Measurements from ENCODE around the gene GP5.

GP5 gene, protein sequence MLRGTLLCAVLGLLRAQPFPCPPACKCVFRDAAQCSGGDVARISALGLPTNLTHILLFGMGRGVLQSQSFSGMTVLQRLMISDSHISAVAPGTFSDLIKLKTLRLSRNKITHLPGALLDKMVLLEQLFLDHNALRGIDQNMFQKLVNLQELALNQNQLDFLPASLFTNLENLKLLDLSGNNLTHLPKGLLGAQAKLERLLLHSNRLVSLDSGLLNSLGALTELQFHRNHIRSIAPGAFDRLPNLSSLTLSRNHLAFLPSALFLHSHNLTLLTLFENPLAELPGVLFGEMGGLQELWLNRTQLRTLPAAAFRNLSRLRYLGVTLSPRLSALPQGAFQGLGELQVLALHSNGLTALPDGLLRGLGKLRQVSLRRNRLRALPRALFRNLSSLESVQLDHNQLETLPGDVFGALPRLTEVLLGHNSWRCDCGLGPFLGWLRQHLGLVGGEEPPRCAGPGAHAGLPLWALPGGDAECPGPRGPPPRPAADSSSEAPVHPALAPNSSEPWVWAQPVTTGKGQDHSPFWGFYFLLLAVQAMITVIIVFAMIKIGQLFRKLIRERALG

DNA sequence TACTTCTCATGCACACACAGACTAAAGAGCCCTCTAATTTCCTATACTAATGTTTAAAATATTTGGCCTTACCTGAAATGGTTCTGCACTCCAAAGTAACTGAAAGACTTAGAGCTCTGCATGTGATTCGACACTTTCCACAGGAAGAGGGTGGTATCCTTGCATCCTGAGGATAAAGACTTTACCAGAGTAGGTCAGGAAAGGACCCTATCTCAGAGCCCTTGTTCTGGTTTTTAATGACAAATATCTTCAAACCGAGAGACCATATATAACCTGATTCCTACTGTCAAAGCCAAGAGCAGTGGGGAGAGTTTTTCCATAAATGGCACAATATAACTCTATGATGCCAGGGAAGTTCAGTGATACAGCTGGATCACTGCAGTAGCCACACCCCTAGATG is at the start of gene GP5:
Gene GP5, minus strand, starts transcription at position 101 of the 400 bp plus-strand sequence. CDS start 984 bp downstream, outside the sequence.
- peak in 1 of 2 donors; percentile 32 for DNase-seq (ENCODE audit: low spot score in 2 of 2)
- H3K9me3 Mint-ChIP-seq = no peaks in the 10 kb centered on the region
- no peak within 1 kb of the TSS for H3K27ac Mint-ChIP-seq
- peak within 1 kb of the TSS; percentile 76 for H3K4me3 Mint-ChIP-seq
- no peak for ATAC-seq
- peaks cover 40% of the 10 kb centered on the region for H3K4me1 Mint-ChIP-seq
- peaks cover 7% of the 10 kb centered on the region for H3K36me3 Mint-ChIP-seq

DNA sequence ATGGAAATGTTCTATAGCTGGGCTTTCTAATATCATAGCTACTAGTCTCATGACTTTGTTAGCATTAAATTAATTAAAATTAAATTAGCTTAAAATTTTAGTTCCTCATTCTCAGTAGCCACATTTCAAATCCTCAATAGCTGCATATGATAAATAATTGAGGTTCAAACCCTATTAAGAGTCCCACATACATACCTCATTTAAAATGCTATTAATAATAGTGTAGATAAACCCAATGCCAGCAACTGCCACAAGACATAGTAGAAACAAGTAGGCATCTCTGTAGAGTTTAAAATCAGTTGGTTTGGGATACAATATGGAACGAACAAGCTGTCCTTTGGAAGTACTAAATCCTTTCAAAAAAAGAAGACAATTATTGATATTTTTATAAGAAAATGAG is 48.6 kb upstream of the GP5 start:
- no peaks in the 10 kb centered on the region for H3K4me1 Mint-ChIP-seq
- H3K9me3 Mint-ChIP-seq = no peaks in the 10 kb centered on the region
- no peak overlapping the region for H3K27ac Mint-ChIP-seq
- H3K36me3 Mint-ChIP-seq = peaks cover 100% of the 10 kb centered on the region
- H3K4me3 Mint-ChIP-seq = no peak overlapping the region
- DNase-seq (ENCODE audit: low spot score in 2 of 2) (no peak), ATAC-seq (no peak)

DNA sequence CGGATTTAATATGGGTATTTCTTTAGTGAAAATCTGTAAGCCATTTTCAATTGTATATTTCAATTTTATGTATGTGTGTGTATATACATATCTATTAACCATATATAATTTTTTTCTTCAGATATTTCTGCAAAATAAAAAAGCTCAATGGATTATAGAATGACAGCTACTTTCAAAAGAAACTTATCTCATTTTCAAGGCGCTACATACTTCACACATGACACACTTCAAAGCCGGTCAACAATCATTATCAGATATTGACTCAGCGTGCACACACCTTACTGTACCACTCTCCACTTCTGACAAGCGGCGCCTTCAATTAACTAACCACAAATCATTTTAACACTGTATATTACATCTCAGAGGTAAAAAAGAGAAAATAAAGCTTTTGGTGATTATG is 48.1 kb upstream of the GP5 start:
- Mint-ChIP-seq H3K4me1 (no peaks in the 10 kb centered on the region), H3K27ac (no peak overlapping the region), H3K36me3 (peaks cover 100% of the 10 kb centered on the region), H3K4me3 (no peak overlapping the region), H3K9me3 (no peaks in the 10 kb centered on the region)
- ATAC-seq (peak; percentile 57), DNase-seq (ENCODE audit: low spot score in 2 of 2) (no peak)

DNA sequence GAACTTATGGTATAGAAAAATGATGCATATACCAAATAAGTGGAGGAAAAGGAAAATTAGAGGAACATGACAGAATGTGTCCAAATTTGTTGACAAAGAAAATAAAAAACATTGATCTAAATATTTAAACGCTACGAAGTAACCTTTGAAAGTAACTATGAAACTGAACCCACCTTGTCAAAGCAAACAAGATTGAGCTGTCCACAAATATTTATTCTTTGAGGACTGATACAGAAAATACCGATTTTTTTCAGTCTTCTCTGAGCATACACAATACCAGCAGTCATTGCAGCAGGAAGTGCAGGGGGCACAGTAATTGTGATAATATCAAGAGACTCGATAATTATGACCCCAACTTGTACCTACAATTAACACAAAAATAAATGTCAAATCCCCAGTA is 47.7 kb upstream of the GP5 start:
- H3K4me3 Mint-ChIP-seq = no peak overlapping the region
- no peaks in the 10 kb centered on the region for H3K9me3 Mint-ChIP-seq
- DNase-seq (ENCODE audit: low spot score in 2 of 2) (no peak), ATAC-seq (no peak)
- no peak overlapping the region for H3K27ac Mint-ChIP-seq
- H3K36me3 Mint-ChIP-seq = peaks cover 100% of the 10 kb centered on the region
- no peaks in the 10 kb centered on the region for H3K4me1 Mint-ChIP-seq

DNA sequence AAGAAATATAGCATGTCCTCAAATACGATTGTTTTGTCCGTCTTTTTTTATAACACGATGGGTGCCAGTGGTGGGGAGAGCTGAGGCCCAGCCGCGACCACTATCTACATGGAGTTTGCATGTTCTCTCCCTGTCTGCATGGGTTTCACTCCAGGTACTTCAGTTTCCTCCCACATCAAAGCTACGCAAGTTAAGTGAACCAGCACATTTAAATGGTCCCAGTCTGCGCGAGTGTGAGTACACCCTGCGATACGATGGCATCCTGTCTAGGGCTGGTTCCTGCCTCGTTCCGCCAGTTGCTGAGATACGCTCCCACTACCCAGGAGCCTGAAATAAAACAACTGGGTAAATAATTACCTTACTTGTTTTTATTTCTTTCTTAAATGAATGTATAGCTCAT is 47.1 kb upstream of the GP5 start:
- H3K4me1 Mint-ChIP-seq = no peaks in the 10 kb centered on the region
- H3K36me3 Mint-ChIP-seq = peaks cover 100% of the 10 kb centered on the region
- DNase-seq (ENCODE audit: low spot score in 2 of 2) = no peak
- H3K9me3 Mint-ChIP-seq = no peaks in the 10 kb centered on the region
- no peak overlapping the region for H3K27ac Mint-ChIP-seq
- no peak overlapping the region for H3K4me3 Mint-ChIP-seq
- ATAC-seq = no peak

DNA sequence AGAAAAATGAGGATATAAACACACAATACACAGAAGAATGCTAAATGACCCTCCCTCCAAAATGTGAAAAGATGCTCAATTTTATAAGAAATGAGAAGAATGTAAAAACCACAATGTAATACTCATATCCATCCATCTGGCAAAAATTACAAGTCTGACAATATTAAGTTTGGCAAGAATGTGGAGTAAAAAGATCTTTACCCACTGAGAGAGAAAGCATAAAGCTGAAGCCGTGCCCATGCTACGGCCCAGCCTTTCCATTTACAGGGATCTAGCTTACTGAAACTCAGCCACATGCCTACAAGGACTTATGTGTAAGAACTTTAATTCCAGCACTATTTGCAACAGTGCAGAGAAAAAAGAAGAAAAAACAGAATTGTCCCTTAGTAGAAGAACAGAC is 44.8 kb upstream of the GP5 start:
- Mint-ChIP-seq H3K4me1 (no peaks in the 10 kb centered on the region), H3K9me3 (no peaks in the 10 kb centered on the region), H3K4me3 (no peak overlapping the region), H3K36me3 (peaks cover 100% of the 10 kb centered on the region), H3K27ac (no peak overlapping the region)
- ATAC-seq (no peak), DNase-seq (ENCODE audit: low spot score in 2 of 2) (no peak)

GRCh38 chr3:194440756-194441155 is 41.7 kb upstream of the GP5 start:
- Mint-ChIP-seq H3K4me3 (no peak overlapping the region), H3K36me3 (peaks cover 100% of the 10 kb centered on the region), H3K9me3 (no peaks in the 10 kb centered on the region), H3K4me1 (peaks cover 6% of the 10 kb centered on the region), H3K27ac (no peak overlapping the region)
- no peak for ATAC-seq
- DNase-seq (ENCODE audit: low spot score in 2 of 2) = no peak

GRCh38 chr3:194439881-194440550 is 41.0 kb upstream of the GP5 start:
- H3K4me3 Mint-ChIP-seq = no peak overlapping the region
- H3K4me1 Mint-ChIP-seq = peaks cover 6% of the 10 kb centered on the region
- H3K9me3 Mint-ChIP-seq = no peaks in the 10 kb centered on the region
- DNase-seq (ENCODE audit: low spot score in 2 of 2) (no peak), ATAC-seq (no peak)
- peaks cover 100% of the 10 kb centered on the region for H3K36me3 Mint-ChIP-seq
- H3K27ac Mint-ChIP-seq = peak overlapping the region; percentile 62

- DNase-seq (ENCODE audit: low spot score in 2 of 2) (no peak), ATAC-seq (no peak)
- Mint-ChIP-seq H3K9me3 (no peaks in the 10 kb centered on the region), H3K36me3 (peaks cover 100% of the 10 kb centered on the region), H3K4me1 (peaks cover 6% of the 10 kb centered on the region), H3K4me3 (no peak overlapping the region), H3K27ac (no peak overlapping the region)
Measured at GRCh38 chr3:194434503-194434902, 35.4 kb upstream of the GP5 start.

- H3K36me3 Mint-ChIP-seq = peaks cover 100% of the 10 kb centered on the region
- H3K4me3 Mint-ChIP-seq = no peak overlapping the region
- no peaks in the 10 kb centered on the region for H3K9me3 Mint-ChIP-seq
- H3K4me1 Mint-ChIP-seq = peaks cover 6% of the 10 kb centered on the region
- DNase-seq (ENCODE audit: low spot score in 2 of 2) (no peak), ATAC-seq (no peak)
- H3K27ac Mint-ChIP-seq = no peak overlapping the region
Measured at GRCh38 chr3:194431554-194431953, 32.5 kb upstream of the GP5 start.

GRCh38 chr3:194425399-194425798 is 26.3 kb upstream of the GP5 start:
- no peak for DNase-seq (ENCODE audit: low spot score in 2 of 2)
- H3K36me3 Mint-ChIP-seq = peaks cover 99% of the 10 kb centered on the region
- no peaks in the 10 kb centered on the region for H3K4me1 Mint-ChIP-seq
- H3K9me3 Mint-ChIP-seq = no peaks in the 10 kb centered on the region
- no peak for ATAC-seq
- no peak overlapping the region for H3K4me3 Mint-ChIP-seq
- no peak overlapping the region for H3K27ac Mint-ChIP-seq

- no peak overlapping the region for H3K27ac Mint-ChIP-seq
- peaks cover 99% of the 10 kb centered on the region for H3K36me3 Mint-ChIP-seq
Measured at GRCh38 chr3:194424953-194425352, 25.9 kb upstream of the GP5 start.

GRCh38 chr3:194424373-194424772 is 25.3 kb upstream of the GP5 start:
- ATAC-seq (no peak), DNase-seq (ENCODE audit: low spot score in 2 of 2) (no peak)
- Mint-ChIP-seq H3K4me1 (no peaks in the 10 kb centered on the region), H3K4me3 (no peak overlapping the region), H3K27ac (no peak overlapping the region), H3K36me3 (peaks cover 99% of the 10 kb centered on the region), H3K9me3 (no peaks in the 10 kb centered on the region)

More at GRCh38 chr3:194424953-194425352, 25.9 kb upstream of the GP5 start:
- ATAC-seq (no peak), DNase-seq (ENCODE audit: low spot score in 2 of 2) (no peak)
- H3K9me3 Mint-ChIP-seq = no peaks in the 10 kb centered on the region
- H3K4me3 Mint-ChIP-seq = no peak overlapping the region
- no peaks in the 10 kb centered on the region for H3K4me1 Mint-ChIP-seq

GRCh38 chr3:194423317-194423716 is 24.3 kb upstream of the GP5 start:
- Mint-ChIP-seq H3K27ac (no peak overlapping the region), H3K36me3 (peaks cover 99% of the 10 kb centered on the region), H3K4me1 (no peaks in the 10 kb centered on the region), H3K9me3 (no peaks in the 10 kb centered on the region), H3K4me3 (no peak overlapping the region)
- ATAC-seq = no peak
- no peak for DNase-seq (ENCODE audit: low spot score in 2 of 2)

GRCh38 chr3:194422188-194422587 is 23.1 kb upstream of the GP5 start:
- no peaks in the 10 kb centered on the region for H3K9me3 Mint-ChIP-seq
- ATAC-seq (no peak), DNase-seq (ENCODE audit: low spot score in 2 of 2) (no peak)
- peaks cover 98% of the 10 kb centered on the region for H3K36me3 Mint-ChIP-seq
- no peak overlapping the region for H3K27ac Mint-ChIP-seq
- H3K4me1 Mint-ChIP-seq = no peaks in the 10 kb centered on the region
- no peak overlapping the region for H3K4me3 Mint-ChIP-seq

DNA sequence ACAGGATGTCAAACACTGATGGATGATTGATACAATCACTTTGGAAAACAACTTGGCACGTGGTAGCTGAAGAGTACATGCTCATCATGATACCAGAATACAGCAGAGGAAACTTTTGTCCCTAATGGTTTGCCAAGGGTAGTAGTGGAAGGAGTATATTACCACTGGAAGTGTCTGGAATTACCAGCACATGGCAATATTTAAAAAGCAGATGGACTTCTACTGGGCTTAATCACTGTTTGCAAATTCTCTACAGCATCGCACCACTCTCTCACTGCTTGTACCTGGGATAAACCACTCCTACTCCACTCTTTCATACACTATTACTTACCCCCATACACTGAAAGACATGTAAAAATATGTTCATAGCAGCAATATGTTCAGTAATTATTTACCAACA is 19.6 kb upstream of the GP5 start:
- H3K9me3 Mint-ChIP-seq = no peaks in the 10 kb centered on the region
- ATAC-seq = no peak
- no peak for DNase-seq (ENCODE audit: low spot score in 2 of 2)
- no peaks in the 10 kb centered on the region for H3K4me1 Mint-ChIP-seq
- H3K4me3 Mint-ChIP-seq = no peak overlapping the region
- no peak overlapping the region for H3K27ac Mint-ChIP-seq
- peaks cover 95% of the 10 kb centered on the region for H3K36me3 Mint-ChIP-seq

All from stimulated activated effector memory CD8-positive, alpha-beta T cell treated with anti-CD3 and anti-CD28 coated beads, Interleukin-12 subunit alpha, Interleukin-12 subunit beta, amount 100 ng/mL, for 72 hours (primary cell).